ENCODE results near the gene ITGA8.

The ITGA8 gene

DNA sequence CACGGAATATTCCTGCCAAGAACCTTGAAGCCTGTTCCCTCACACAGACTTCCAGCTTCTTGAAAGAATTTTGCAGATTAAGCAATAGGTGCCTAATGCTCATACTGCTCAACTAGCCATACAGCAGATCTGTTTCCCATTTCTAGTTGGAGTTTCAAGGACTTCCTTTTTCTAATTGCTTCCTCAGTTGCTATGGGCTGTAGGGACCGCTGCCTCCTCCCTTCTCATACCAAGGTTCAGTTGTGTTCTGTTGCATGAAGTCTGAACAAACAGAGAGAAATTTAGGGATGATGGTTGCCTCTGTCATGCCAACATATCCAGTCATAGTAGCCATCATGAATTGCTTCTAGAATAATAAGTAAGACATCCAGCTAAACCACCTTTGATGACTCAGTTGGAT lies 6.8 kb downstream of the ITGA8 start:
- DNase-seq (ENCODE audit: extremely low read depth, insufficient read length), result no peak
- Histone ChIP-seq H3K27me3 (replicated peaks; ENCODE audit: control insufficient read depth, insufficient read depth, low read length) (peaks cover 1% of the 10 kb centered on the region; the same call in 1 of the 2 replicates), H3K36me3 (ENCODE audit: control insufficient read depth, insufficient read depth, low read length) (no peaks in the 10 kb centered on the region), H3K4me3 (replicated peaks; ENCODE audit: low read depth, low read length) (no peak overlapping the region)
- TF ChIP-seq, protein P1, sequence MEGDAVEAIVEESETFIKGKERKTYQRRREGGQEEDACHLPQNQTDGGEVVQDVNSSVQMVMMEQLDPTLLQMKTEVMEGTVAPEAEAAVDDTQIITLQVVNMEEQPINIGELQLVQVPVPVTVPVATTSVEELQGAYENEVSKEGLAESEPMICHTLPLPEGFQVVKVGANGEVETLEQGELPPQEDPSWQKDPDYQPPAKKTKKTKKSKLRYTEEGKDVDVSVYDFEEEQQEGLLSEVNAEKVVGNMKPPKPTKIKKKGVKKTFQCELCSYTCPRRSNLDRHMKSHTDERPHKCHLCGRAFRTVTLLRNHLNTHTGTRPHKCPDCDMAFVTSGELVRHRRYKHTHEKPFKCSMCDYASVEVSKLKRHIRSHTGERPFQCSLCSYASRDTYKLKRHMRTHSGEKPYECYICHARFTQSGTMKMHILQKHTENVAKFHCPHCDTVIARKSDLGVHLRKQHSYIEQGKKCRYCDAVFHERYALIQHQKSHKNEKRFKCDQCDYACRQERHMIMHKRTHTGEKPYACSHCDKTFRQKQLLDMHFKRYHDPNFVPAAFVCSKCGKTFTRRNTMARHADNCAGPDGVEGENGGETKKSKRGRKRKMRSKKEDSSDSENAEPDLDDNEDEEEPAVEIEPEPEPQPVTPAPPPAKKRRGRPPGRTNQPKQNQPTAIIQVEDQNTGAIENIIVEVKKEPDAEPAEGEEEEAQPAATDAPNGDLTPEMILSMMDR (IDR thresholded peaks at IDR 0.05; ENCODE audit: insufficient read depth, low read length, poor library complexity, severe bottlenecking), result no peak

DNA sequence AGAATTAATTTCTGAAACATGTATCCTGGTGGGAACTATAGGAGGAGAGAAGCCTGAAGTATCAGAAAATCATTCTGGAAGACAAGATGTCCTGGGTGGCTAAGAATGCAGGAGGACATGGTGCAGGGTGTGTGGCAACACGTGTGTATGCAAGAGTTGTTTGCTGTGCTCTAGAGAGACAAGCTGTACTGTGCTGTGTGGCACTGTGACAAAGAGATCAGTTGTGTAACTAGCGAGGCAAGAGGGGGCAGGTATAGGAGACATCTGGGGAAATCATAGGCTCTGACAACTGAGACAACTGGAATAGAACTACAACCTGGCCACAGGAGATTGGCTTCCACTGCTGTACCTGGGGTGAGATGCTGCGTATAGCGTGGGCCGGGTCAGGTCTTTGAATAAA lies 9.3 kb downstream of the ITGA8 start:
- TF ChIP-seq, protein P1 (IDR thresholded peaks at IDR 0.05; ENCODE audit: insufficient read depth, low read length, poor library complexity, severe bottlenecking), result no peak
- Histone ChIP-seq H3K27me3 (replicated peaks; ENCODE audit: control insufficient read depth, insufficient read depth, low read length) (no peaks in the 10 kb centered on the region; the same call in none of the 2 replicates), H3K36me3 (ENCODE audit: control insufficient read depth, insufficient read depth, low read length) (no peaks in the 10 kb centered on the region), H3K4me3 (replicated peaks; ENCODE audit: low read depth, low read length) (no peak overlapping the region)
- DNase-seq (ENCODE audit: extremely low read depth, insufficient read length), result no peak

- Histone ChIP-seq H3K4me3 (replicated peaks; ENCODE audit: low read depth, low read length) (no peak overlapping the region), H3K27me3 (replicated peaks; ENCODE audit: control insufficient read depth, insufficient read depth, low read length) (no peaks in the 10 kb centered on the region; the same call in none of the 2 replicates), H3K36me3 (ENCODE audit: control insufficient read depth, insufficient read depth, low read length) (no peaks in the 10 kb centered on the region)
- TF ChIP-seq, protein P1 (IDR thresholded peaks at IDR 0.05; ENCODE audit: insufficient read depth, low read length, poor library complexity, severe bottlenecking), result no peak
- no peak for DNase-seq (ENCODE audit: extremely low read depth, insufficient read length)
Measured at GRCh38 chr10:15705298-15705697, 14.4 kb downstream of the ITGA8 start.

DNA sequence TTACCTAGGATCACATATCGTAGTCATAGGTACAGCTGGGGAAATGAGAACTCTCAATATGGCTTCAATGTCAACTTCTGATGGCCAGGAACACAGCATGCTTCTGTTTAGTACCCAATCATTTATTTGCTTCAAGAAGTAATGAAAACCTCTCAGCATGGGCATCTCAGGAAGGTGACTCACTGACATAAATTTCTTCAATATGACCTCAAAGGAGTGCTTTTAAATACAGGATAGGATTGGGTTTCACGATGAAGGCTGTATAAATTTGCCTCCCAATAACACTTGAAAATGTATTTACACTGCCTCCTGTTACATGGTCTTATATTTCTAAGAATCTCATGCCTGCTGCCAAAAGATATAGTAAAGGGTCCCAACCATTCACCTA lies 15.1 kb downstream of the ITGA8 start:
- Histone ChIP-seq H3K27me3 (replicated peaks; ENCODE audit: control insufficient read depth, insufficient read depth, low read length) (no peaks in the 10 kb centered on the region; the same call in none of the 2 replicates), H3K36me3 (ENCODE audit: control insufficient read depth, insufficient read depth, low read length) (no peaks in the 10 kb centered on the region), H3K4me3 (replicated peaks; ENCODE audit: low read depth, low read length) (no peak overlapping the region)
- no peak for DNase-seq (ENCODE audit: extremely low read depth, insufficient read length)
- TF ChIP-seq, protein P1 (IDR thresholded peaks at IDR 0.05; ENCODE audit: insufficient read depth, low read length, poor library complexity, severe bottlenecking), result no peak

GRCh38 chr10:15703944-15704580 lies 15.7 kb downstream of the ITGA8 start:
- H3K27me3 ChIP-seq (replicated peaks; ENCODE audit: control insufficient read depth, insufficient read depth, low read length), result no peaks in the 10 kb centered on the region; the same call in none of the 2 replicates
- H3K4me3 ChIP-seq (replicated peaks; ENCODE audit: low read depth, low read length), result no peak overlapping the region
- H3K36me3 ChIP-seq (ENCODE audit: control insufficient read depth, insufficient read depth, low read length), result no peaks in the 10 kb centered on the region
- no peak for DNase-seq (ENCODE audit: extremely low read depth, insufficient read length)
- TF ChIP-seq, protein P1 (IDR thresholded peaks at IDR 0.05; ENCODE audit: insufficient read depth, low read length, poor library complexity, severe bottlenecking), result no peak

Data from GM06990 (cell line).